ENCODE measurements around the gene LAMA1. TPM values are rescaled to one million over a fixed set of nuclear protein-coding genes. Genes with fewer than 3 reads are reported as not detected.

LAMA1 gene
- total and polyA plus RNA-seq, 2 of the 8 experiments (the other 6 are each of a cell fraction or from before 2014, with no cell fraction given): 30.4 to 48.7 TPM

DNA sequence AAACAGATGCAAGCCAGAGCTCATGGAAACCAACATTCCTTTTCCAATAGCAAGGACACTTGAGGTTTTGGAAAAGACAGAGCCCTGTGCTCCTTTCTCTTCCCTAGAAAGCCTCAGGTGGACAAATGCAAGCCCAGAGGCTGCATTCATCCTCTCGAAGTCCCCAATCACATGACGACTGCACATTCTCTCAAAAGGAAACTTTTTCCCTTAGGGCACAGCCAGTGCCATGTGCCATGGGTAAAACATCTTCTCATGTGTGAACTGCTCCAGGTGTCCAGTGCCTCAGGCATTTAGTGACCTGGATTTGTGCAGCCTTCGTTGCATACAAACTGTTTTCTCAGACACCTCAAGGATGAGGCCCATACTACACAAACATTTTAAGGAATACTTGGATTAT lies 140.7 kb downstream of the LAMA1 start:
- DNase-seq (ENCODE audit: low read depth in 1 of 2, low spot score in 2 of 2): no peak
- Histone ChIP-seq H3K23ac (ENCODE audit: insufficient read length) (no peak overlapping the region), H3K4me1 (replicated peaks in 1 of 4; ENCODE audit: control insufficient read depth in 3 of 4, insufficient read depth in 4 of 4, low read length in 3 of 4) (no peaks in the 10 kb centered on the region), H3K27me3 (replicated peaks in 1 of 4; ENCODE audit: control insufficient read depth in 3 of 4, extremely low read depth in 1 of 4, insufficient read depth in 3 of 4, low read length in 3 of 4) (no peaks in the 10 kb centered on the region), H3K4ac (replicated peaks; ENCODE audit: insufficient read length, low read depth, low read length) (no peak overlapping the region), H3K4me2 (ENCODE audit: insufficient read depth in 1 of 2, low read depth in 2 of 2, low read length in 2 of 2) (no peak overlapping the region), H4K91ac (replicated peaks; ENCODE audit: insufficient read length, low read length) (no peak overlapping the region), H3K14ac (ENCODE audit: insufficient read length) (no peak overlapping the region), H2BK12ac (ENCODE audit: low read depth, low read length) (no peak overlapping the region), H3K56ac (replicated peaks; ENCODE audit: insufficient read length, low read depth, low read length) (no peak overlapping the region), H3K23me2 (ENCODE audit: low read depth, low read length) (no peaks in the 10 kb centered on the region), H4K5ac (ENCODE audit: insufficient read length, low read depth, low read length) (no peak overlapping the region), H4K8ac (ENCODE audit: extremely low read depth, insufficient read depth, low read length) (no peak overlapping the region), H2AFZ (ENCODE audit: low read length) (no peak overlapping the region), H3K79me2 (ENCODE audit: control insufficient read depth in 1 of 2, insufficient read depth in 2 of 2, low read length in 2 of 2) (no peaks in the 10 kb centered on the region), H3K18ac (ENCODE audit: extremely low read depth, low read length) (no peak overlapping the region), H2AK5ac (ENCODE audit: low read depth, low read length) (no peak overlapping the region), H3K4me3 (ENCODE audit: extremely low read depth in 1 of 4, insufficient read depth in 2 of 4, low read depth in 3 of 4, low read length in 4 of 4) (no peak overlapping the region), H3K36me3 (ENCODE audit: control insufficient read depth in 2 of 4, insufficient read depth in 4 of 4, low read length in 3 of 4) (peaks cover 4 to 39% (median 22%) of the 10 kb centered on the region in 4 experiments), H2BK5ac (ENCODE audit: low read depth, low read length) (no peak overlapping the region), H3K9me3 (ENCODE audit: insufficient read depth in 2 of 2, low read depth in 1 of 2, low read length in 1 of 2) (no peaks in the 10 kb centered on the region), H3K9ac (replicated peaks in 1 of 4; ENCODE audit: extremely low read depth in 1 of 4, low read depth in 3 of 4, low read length in 3 of 4) (no peak overlapping the region), H2BK20ac (ENCODE audit: low read length) (no peak overlapping the region), H3K79me1 (ENCODE audit: low read depth, low read length) (no peaks in the 10 kb centered on the region), H2BK120ac (replicated peaks; ENCODE audit: low read depth, low read length) (no peak overlapping the region), H4K20me1 (replicated peaks in 1 of 2; ENCODE audit: control insufficient read depth in 1 of 2, insufficient read depth in 2 of 2, low read length in 2 of 2) (no peaks in the 10 kb centered on the region), H2BK15ac (ENCODE audit: low read length) (no peak overlapping the region), H3K27ac (ENCODE audit: low read depth, low read length) (no peak overlapping the region)
- CTCF ChIA-PET (ENCODE audit: partially characterized antibody): interaction anchor here (0.8 to 3.0 kb wide), 5 partner anchors 10 to 200 kb away, joined by 3 to 11 read pairs (median 4); no protein-coding TSS in a partner anchor
- no peak for FAIRE-seq
- POLR2A ChIA-PET (ENCODE audit: partially characterized antibody): no interaction called here
- TF ChIP-seq RBBP5 (IDR thresholded peaks at IDR 0.05; ENCODE audit: borderline replicate concordance, low read depth, low read length): no peak
- no peak for TF ChIP-seq ZNF274 (IDR thresholded peaks at IDR 0.05; ENCODE audit: borderline replicate concordance, extremely low read depth, low read length)
- TF ChIP-seq EGR1 (IDR thresholded peaks at IDR 0.05; ENCODE audit: borderline replicate concordance, low read depth, low read length): no peak
- WGBS, 2 experiments (ENCODE audit: extremely low coverage in 1 of 2, insufficient coverage in 1 of 2, insufficient read length in 1 of 2, insufficient replicate concordance in 2 of 2, low coverage in 1 of 2, low lambda C conversion rate in 2 of 2, missing lambda C conversion rate in 1 of 2): 69% methylated on average over 3 of the region's 3 CpGs; no CpG with 5 or more reads in 1 of the 2 experiments

All from H1 (cell line).